GM21423 (cell line): ENCODE data around the gene GPR137B.

ENCODE experiments used
- ATAC-seq: cut with Tn5 transposase; IDR thresholded peaks from one replicate; pipeline ENCODE4 v1.9.1; 2021; ENCODE audit warnings: mild to moderate bottlenecking, moderate library complexity; ENCODE audit not compliant: unreplicated experiment

The GPR137B gene

GRCh38 chr1:236253119-236253518 is 110.8 kb downstream of the GPR137B start:
- no peak for ATAC-seq

- no peak for ATAC-seq
Measured at GRCh38 chr1:236253918-236254637, 111.7 kb downstream of the GPR137B start.

GRCh38 chr1:236257216-236257615 is 114.9 kb downstream of the GPR137B start:
- no peak for ATAC-seq

- ATAC-seq = no peak
Measured at GRCh38 chr1:236258114-236258622, 115.8 kb downstream of the GPR137B start.
